Measurements from ENCODE around the gene SLC6A7. TPM values are rescaled to one million over a fixed set of nuclear protein-coding genes. Genes with fewer than 3 reads are reported as not detected.

SLC6A7 gene
- total RNA-seq, 4 donors from 2014 or later = not detected

GRCh38 chr5:150178262-150178661, 11.6 kb upstream of the SLC6A7 start:
- H3K36me3 ChIP-seq = no peaks in the 10 kb centered on the region
- no peaks in the 10 kb centered on the region for H3K27me3 ChIP-seq
- TF ChIP-seq POLR2A (IDR thresholded peaks at IDR 0.05) (no peak), CTCF (IDR thresholded peaks at IDR 0.05) (no peak), EP300 (IDR thresholded peaks at IDR 0.05) (no peak)
- no peaks in the 10 kb centered on the region for H3K9me3 ChIP-seq
- WGBS, 2 donors = 78 to 84% methylated on average over 4 of the region's 4 CpGs
- no peak overlapping the region for H3K4me3 ChIP-seq
- DNase-seq (ENCODE audit: low spot score in 2 of 2) = no peak
- peaks cover 0 to 44% (median 10%) of the 10 kb centered on the region in 4 donors for H3K4me1 ChIP-seq
- H3K27ac ChIP-seq = peak overlapping the region in 1 of 4 donors; percentile 67

- no peaks in the 10 kb centered on the region for H3K27me3 ChIP-seq
- peak overlapping the region; percentile 43 to 75 (median 71) for H3K27ac ChIP-seq
- peaks cover 0 to 44% (median 10%) of the 10 kb centered on the region in 4 donors for H3K4me1 ChIP-seq
- no peak for TF ChIP-seq EP300 (IDR thresholded peaks at IDR 0.05)
- TF ChIP-seq CTCF (IDR thresholded peaks at IDR 0.05) = no peak
- no peak for TF ChIP-seq POLR2A (IDR thresholded peaks at IDR 0.05)
- H3K9me3 ChIP-seq = no peaks in the 10 kb centered on the region
- H3K4me3 ChIP-seq = no peak overlapping the region
- no peak for DNase-seq (ENCODE audit: low spot score in 2 of 2)
- no peaks in the 10 kb centered on the region for H3K36me3 ChIP-seq
- 72 to 81% methylated on average over 7 of the region's 7 CpGs for WGBS, 2 donors
Observed at GRCh38 chr5:150179019-150179620, 10.7 kb upstream of the SLC6A7 start.

- DNase-seq (ENCODE audit: low spot score in 2 of 2) = peak; percentile 63 to 75
- TF ChIP-seq POLR2A (IDR thresholded peaks at IDR 0.05) (no peak), CTCF (IDR thresholded peaks at IDR 0.05) (no peak), EP300 (IDR thresholded peaks at IDR 0.05) (peak in 1 of 2 donors; percentile 72)
- H3K4me3 ChIP-seq = no peak overlapping the region
- no peaks in the 10 kb centered on the region for H3K9me3 ChIP-seq
- peaks cover 0 to 41% (median 10%) of the 10 kb centered on the region in 4 donors for H3K4me1 ChIP-seq
- 44 to 59% methylated on average over 18 of the region's 18 CpGs for whole genome bisulfite sequencing, 2 donors
- H3K27me3 ChIP-seq = no peaks in the 10 kb centered on the region
- H3K27ac ChIP-seq = peak overlapping the region; percentile 43 to 75 (median 71)
- no peaks in the 10 kb centered on the region for H3K36me3 ChIP-seq
Observed at GRCh38 chr5:150180241-150181026, 9.4 kb upstream of the SLC6A7 start.

GRCh38 chr5:150181027-150181426, 8.8 kb upstream of the SLC6A7 start:
- Histone ChIP-seq H3K36me3 (no peaks in the 10 kb centered on the region), H3K27ac (peak overlapping the region in 3 of 4 donors; percentile 50 to 75 (median 67)), H3K4me1 (peaks cover 0 to 38% (median 10%) of the 10 kb centered on the region in 4 donors), H3K27me3 (no peaks in the 10 kb centered on the region), H3K9me3 (no peaks in the 10 kb centered on the region), H3K4me3 (no peak overlapping the region)
- TF ChIP-seq EP300 (IDR thresholded peaks at IDR 0.05) = no peak
- TF ChIP-seq POLR2A (IDR thresholded peaks at IDR 0.05) = no peak
- no peak for TF ChIP-seq CTCF (IDR thresholded peaks at IDR 0.05)
- 51 to 57% methylated on average over 5 of the region's 5 CpGs for WGBS, 2 donors
- no peak for DNase-seq (ENCODE audit: low spot score in 2 of 2)

Data from tibial nerve (tissue), 4 donors.